GM19238 (cell line): ENCODE data around the gene BLMH.

Experiments
- DNase-seq: peaks from one replicate; pipeline ENCODE4 v3.0.0; 2011; ENCODE audit warnings: low spot score; ENCODE audit not compliant: insufficient read length

Gene BLMH

GRCh38 chr17:30309591-30309990 is 17.8 kb upstream of the BLMH start:
- no peak for DNase-seq

DNA sequence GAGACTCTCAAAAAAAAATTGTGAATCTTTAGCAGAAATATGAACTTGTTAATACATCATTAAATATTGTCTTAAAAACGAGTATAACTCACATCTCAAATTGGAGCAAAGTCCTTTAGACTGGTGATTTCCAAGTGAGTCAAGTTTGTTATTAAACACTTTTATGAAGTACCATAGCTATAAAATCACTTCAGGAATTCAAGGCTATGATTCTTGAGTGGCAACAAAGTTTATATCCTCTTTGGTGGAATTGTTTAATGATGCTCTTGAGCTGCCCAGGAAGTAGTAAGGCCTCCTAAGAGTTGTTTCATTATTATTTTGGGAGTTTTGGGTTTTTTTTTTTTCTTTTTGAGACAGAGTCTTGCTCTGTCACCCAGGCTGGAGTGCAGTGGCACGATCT is 16.7 kb upstream of the BLMH start:
- no peak for DNase-seq

GRCh38 chr17:30304778-30305177 is 13.0 kb upstream of the BLMH start:
- DNase-seq, result no peak

DNA sequence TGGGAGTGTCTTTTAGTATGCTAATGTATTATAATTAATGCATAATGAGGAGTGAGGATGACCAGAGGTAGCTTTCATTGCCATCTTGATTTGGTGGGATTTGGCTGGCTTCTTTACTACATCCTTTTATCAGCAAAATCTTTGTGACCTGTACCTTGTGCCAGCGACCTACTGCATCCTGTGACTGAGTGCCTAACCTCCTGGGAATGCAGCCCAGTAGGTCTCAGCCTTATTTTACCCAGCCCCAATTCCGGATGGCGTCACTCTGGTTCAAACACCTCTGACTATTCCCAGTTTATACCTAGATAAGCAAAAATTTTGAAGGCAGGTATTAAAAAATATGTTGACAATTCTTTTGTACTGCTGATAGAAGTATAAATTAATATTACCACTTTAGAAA is 10.5 kb upstream of the BLMH start:
- DNase-seq, result no peak

DNA sequence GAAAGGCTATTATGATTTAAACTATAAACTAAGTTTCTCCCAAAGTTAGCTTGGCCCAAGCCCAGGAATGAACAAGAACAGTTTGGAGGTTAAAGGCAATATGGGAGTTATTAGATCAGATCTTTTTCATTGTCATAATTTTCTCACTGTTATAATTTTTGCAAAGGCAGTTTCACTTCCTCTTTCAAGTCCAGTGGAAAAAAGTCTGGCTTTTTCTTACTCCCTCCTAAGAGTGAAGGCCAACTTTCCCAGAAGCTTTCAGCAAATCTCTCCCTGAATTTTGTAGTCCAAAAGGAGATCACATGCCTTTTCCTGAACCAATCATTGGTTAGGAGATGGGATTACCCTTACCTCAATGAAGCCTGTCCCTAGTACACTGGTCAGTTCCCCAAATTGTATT is 9.1 kb upstream of the BLMH start:
- DNase-seq, result no peak

DNA sequence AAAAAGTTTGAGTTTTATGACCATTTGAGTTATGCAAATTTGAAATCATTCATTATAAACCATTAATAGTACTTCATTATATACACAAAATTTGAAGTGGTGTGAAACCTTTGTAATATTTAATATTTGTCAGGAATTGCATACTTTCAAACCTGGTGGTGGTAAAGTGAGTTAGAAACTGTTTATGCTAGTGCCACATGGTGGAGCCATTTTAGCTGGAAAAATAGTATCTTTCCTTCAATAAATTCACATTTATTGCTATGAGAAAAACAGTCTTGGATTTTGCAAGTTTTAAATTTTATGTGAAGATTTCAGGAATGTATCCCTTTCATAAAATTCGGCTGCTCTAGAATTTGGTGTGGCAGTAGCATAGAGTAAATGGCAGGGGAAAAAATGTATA is 7.3 kb upstream of the BLMH start:
- no peak for DNase-seq

- no peak for DNase-seq
These were observed 6.0 kb upstream of the BLMH start for GRCh38 chr17:30297715-30298114.

- no peak for DNase-seq
These were observed 4.8 kb upstream of the BLMH start for GRCh38 chr17:30296499-30297080.

DNA sequence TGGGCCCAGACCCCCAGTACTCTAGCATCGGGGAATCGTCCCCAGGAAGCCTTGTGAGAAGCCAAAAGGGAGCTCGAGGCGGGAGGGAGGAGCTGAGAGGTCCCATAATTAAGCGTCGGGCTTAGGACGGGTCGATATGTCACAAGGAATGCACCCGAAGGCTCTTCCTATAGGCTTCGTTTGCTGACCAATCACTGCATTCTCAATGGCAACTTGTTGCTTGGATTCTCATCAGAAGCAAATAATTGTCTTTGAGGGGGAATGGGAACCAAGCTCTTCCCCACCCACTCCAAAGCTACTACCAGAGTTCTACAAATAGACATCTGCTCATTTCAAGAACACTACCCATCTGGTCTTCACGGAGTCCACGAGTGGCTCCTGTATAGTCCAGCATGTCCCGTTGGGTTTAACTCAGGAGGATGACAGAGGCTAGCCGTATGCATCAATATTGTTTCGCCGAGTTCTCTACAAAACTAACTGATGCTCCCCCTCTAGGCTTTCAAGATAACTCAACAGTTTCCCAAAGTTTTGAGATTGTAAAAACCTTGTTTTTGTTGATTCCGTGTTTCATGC is 628 bp upstream of the BLMH start:
- DNase-seq, result no peak

DNA sequence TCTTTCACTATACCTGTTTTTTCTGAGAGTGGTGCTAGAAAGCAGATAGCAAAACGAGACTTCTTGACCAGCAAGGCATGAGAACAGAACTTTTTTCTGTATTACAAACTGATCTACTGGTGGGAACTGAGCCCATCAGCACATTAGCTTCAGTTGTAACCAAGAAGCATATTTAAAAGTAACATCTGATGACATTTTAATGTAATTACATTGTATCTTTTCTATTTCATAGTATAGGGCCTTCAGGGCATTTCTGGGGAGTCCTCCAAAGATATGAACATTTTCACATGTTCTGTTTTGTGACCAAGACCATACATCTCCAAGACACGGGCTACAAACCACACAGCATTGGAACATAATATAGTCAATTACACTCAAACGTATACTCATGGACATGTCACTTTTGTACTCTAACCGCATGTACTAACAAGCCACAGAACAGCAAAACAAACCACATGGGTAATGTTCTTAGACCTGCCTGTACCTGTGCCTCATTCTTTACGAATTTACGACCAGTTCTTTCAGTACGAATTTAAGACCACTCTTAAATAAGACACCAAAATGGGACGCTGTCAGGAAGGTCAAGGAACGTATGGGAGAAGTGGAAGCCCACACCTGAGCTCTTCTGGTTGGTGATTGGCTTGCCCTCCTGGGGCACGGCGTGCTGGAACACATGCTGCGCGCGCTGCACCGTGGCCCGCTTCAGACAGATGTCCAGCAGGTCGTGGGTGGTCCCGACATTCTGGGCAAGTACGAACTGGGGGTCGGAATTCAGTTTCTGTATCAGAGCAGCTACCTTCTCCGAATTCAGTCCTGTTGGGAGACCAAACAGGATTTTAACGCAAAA is 825 bp downstream of the BLMH start:
- peak; percentile 41 for DNase-seq

GRCh38 chr17:30290077-30290476 is 1.7 kb downstream of the BLMH start:
- no peak for DNase-seq

DNA sequence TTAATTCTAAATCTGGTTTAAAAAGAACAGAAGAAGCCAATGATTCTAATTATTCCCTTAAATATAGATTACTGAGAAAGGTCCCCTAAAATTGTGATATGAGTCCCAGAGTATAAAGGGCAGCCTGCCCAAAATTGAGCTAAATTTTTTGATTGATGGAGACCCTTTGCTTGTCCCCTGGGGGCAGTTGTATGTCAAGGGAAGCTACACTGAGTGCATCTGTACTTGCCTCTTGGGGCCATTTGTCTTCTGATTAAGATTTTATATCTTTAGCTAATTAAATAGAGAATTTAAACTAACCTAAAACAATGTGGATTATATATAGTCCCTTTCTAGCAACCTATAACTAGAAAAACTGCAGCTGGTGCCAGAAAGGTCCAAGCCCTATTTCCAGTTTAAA is 12.6 kb downstream of the BLMH start:
- DNase-seq, result no peak

- no peak for DNase-seq
These were observed 13.7 kb downstream of the BLMH start for GRCh38 chr17:30278032-30278431.

- no peak for DNase-seq
These were observed 15.8 kb downstream of the BLMH start for GRCh38 chr17:30275911-30276310.

GRCh38 chr17:30274887-30275286 is 16.9 kb downstream of the BLMH start:
- DNase-seq, result no peak

DNA sequence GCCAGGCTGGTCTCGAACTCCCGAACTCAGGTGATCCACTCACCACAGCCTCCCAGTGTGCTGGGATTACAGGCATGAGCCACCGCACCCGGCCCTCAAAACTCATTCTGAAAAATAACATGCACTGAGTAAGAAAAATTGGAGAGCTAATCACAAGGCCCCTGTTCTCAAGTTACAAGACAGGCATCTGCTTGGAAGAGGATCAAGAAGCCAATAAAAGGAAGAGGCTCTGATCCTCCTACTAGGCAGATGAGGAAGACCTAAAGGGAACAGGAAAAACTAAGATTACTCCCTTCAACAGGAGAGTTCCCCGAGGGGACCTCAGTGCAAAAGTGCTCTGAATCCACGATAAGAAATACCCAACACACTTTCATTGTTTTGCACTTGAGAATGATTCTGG is 18.4 kb downstream of the BLMH start:
- no peak for DNase-seq

DNA sequence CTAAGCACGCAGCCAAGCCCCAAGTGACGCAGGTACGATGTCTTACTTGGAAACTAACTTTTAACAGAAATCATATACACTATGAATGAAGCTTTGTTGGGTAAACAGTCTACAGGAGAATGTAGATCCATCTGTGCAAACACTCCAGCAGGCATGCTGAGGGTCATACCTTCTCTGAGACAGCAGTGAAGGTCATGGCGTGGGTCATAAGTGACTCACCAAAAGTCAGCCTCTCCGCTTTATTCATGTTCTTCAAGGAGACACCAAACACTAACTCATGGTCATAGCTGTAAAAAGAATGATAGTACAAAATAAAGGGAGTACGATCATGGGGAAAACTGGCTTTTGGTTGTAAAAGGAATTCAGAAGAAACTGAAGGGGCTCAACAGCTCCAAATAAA is 20.6 kb downstream of the BLMH start:
- no peak for DNase-seq

DNA sequence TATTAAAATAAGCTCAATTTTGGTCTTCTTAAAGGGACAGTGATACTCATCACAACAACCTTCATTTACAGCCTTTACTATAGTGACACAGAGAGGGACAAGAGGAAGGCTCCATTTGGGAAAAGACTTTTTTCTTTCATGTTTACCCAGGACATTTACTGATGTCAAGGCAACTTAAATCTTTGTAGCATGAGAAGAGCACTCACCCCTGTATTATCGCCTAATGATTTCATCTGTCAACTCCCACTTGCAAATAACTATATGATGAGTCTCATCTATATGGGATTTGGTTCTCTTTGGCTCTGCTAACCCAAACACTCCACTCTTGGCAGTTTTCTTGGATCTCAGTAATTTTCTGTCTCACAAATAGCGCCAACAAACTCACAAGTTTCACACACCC is 24.1 kb downstream of the BLMH start:
- no peak for DNase-seq

DNA sequence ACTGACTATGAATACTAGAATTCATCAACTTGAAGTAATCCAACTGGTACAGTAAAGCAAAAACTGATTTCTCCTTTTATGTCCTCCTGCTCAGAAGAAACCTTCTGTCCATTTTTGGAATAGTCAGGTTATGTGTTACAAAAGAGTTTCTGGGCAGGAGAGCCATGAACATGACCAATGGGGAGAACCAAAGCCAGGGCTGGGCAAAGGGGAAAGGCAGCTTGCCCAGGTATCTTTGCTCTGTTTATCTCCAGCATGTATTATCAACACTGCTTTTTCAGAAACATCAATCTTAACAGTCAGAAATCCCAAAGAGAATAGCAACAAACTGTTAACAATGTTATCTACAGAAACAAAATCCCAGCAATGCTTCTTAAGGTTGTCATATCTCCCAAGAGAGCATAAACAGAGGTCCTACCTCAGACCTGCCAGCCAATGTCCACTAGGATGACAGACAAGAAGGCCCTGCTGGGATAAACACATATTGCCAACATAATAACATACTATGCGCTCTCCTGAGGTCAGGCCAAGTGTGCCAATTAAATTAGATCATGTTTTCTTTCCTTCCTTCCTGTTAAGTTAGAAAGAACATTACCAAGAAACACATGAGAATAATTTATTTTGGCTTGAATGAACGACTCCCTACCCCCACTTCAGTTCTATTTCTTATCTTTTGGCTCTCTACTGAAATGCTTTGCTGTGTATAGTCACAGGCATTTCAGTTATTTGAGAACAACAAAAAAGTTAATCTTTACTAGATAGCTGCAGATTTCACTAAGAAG is 28.0 kb downstream of the BLMH start:
- no peak for DNase-seq

- no peak for DNase-seq
These were observed 34.8 kb downstream of the BLMH start for GRCh38 chr17:30256756-30257506.

DNA sequence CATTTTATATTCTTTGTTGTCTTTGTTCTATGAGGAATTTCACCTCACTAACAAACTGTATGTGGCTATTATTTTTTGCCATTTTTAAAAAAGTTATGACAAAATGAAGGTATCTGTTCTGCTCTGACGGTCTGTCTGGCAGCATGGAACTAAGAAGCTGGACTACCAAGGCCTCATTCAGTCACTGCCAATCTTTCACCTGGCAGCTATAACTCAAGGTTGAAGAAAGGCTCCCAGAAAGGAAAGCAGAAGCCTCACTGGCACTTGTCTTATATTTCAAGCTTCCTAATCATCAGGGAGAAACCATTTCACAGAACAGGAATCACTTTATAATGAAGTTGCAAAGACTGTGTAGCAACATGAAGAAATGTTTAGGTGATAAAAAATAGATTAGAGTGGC is 37.6 kb downstream of the BLMH start:
- DNase-seq, result no peak
